ENCODE measurements around the gene RAD23A. TPM values are rescaled to one million over a fixed set of nuclear protein-coding genes. Genes with fewer than 3 reads are reported as not detected.

The RAD23A gene
- 70.4 and 78.8 TPM in 2 replicates for total RNA-seq
- long read RNA-seq, partial matches to known transcripts = 0 of 4 reads
- long read RNA-seq, other reads (novel, unspliced or antisense) = 3 of 4 reads

DNA sequence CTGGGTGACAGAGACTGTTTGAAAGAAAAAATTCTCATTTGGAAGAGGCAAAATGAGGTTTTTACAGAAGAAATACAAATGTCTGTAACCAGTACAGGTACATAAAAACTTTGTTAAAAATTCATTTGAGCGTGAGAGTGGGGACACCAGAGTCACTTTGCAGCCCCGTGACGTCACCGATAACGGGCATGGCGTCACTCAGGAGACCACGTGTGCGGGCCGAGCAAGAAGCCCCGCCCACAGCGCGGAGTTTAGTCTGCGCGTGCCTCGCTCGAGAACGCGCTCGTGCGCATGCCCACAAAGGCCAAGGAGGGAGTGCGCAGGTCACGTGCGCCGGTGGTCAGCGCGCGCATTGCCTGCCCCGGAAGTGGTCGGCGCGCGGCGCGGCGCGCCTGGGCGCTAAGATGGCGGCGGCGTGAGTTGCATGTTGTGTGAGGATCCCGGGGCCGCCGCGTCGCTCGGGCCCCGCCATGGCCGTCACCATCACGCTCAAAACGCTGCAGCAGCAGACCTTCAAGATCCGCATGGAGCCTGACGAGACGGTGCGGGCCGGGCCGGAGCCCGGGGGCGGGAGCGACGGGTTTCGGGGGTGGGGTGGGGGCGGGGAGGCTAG lies at the start of gene RAD23A:
Gene RAD23A (plus strand): TSS at position 384 of the 613 bp plus-strand sequence. CDS start 87 bp downstream, at position 471.
- peak within 1 kb of the TSS; percentile 98 for H3K27ac Mint-ChIP-seq
- peaks cover 17% of the 10 kb centered on the region for H3K4me1 Mint-ChIP-seq (ENCODE audit: low read depth)
- peaks cover 30% of the 10 kb centered on the region for H3K36me3 Mint-ChIP-seq (ENCODE audit: insufficient read depth)
- peak within 1 kb of the TSS; percentile 81 for H3K4me3 Mint-ChIP-seq (ENCODE audit: low read depth)
- no peaks in the 10 kb centered on the region for H3K9me3 Mint-ChIP-seq (ENCODE audit: low read depth)
- peak; percentile 97 for DNase-seq (ENCODE audit: low spot score, unreplicated experiment)
- TF ChIP-seq, protein P1, sequence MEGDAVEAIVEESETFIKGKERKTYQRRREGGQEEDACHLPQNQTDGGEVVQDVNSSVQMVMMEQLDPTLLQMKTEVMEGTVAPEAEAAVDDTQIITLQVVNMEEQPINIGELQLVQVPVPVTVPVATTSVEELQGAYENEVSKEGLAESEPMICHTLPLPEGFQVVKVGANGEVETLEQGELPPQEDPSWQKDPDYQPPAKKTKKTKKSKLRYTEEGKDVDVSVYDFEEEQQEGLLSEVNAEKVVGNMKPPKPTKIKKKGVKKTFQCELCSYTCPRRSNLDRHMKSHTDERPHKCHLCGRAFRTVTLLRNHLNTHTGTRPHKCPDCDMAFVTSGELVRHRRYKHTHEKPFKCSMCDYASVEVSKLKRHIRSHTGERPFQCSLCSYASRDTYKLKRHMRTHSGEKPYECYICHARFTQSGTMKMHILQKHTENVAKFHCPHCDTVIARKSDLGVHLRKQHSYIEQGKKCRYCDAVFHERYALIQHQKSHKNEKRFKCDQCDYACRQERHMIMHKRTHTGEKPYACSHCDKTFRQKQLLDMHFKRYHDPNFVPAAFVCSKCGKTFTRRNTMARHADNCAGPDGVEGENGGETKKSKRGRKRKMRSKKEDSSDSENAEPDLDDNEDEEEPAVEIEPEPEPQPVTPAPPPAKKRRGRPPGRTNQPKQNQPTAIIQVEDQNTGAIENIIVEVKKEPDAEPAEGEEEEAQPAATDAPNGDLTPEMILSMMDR (IDR thresholded peaks at IDR 0.05; ENCODE audit: unreplicated experiment) = no peak
- no peaks in the 10 kb centered on the region for H3K27me3 Mint-ChIP-seq

DNA sequence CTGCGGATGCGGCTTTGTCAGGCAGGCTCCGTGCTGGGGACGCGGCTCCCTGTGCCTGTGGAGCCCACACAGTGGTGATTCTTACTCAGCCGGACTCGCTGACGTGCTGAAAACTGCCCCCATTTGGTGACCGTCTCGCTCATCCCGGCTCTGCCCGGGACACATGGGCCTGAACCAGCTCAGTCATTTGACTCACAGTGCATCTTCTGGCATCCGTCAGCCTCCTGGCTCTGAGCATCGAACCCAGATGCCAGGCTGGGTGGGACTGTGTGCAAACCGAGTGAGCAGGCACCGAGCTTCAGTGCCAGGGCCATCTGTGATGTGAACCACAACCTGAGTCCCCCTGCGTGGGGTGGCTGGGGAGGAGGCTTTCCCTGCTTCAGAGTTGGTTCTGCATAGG lies 49.2 kb upstream of the RAD23A start:
- H3K27ac Mint-ChIP-seq = no peak overlapping the region
- TF ChIP-seq, protein P1 (IDR thresholded peaks at IDR 0.05; ENCODE audit: unreplicated experiment) = no peak
- H3K27me3 Mint-ChIP-seq = no peaks in the 10 kb centered on the region
- no peaks in the 10 kb centered on the region for H3K9me3 Mint-ChIP-seq (ENCODE audit: low read depth)
- DNase-seq (ENCODE audit: low spot score, unreplicated experiment) = no peak
- peaks cover 5% of the 10 kb centered on the region for H3K4me1 Mint-ChIP-seq (ENCODE audit: low read depth)
- no peak overlapping the region for H3K4me3 Mint-ChIP-seq (ENCODE audit: low read depth)
- H3K36me3 Mint-ChIP-seq (ENCODE audit: insufficient read depth) = peaks cover 12% of the 10 kb centered on the region

DNA sequence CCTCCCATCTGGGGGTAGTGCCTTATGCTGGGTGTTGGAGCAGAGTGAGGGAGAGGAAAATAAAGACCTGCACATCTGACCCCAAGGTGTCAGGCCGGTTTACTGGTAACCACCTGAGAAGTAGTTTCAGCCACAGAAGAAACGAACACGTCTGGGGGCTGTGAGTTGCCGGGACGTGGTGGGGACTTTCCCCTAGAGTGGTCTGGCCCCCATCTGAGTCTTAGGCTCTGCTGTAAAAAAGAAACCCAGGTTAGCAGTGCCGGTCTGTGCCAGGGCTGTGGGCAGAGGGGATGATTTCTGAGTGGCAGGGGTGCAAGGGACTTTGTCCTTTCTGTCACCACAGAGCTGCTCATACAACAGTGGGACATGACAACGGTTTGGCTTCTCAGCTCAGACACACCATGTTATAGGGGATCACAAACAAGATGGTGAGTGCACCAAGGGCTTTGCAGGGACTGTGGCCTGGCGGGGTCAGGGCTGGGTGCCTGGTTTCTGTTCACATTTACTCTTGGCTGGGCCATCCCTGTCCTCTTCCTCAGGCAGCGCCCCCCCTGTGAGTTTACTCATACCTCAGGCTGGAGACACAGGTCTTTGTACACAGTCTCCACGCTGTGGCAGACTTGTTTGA lies 45.7 kb upstream of the RAD23A start:
- H3K27me3 Mint-ChIP-seq = no peaks in the 10 kb centered on the region
- H3K4me3 Mint-ChIP-seq (ENCODE audit: low read depth) = no peak overlapping the region
- H3K9me3 Mint-ChIP-seq (ENCODE audit: low read depth) = no peaks in the 10 kb centered on the region
- TF ChIP-seq, protein P1 (IDR thresholded peaks at IDR 0.05; ENCODE audit: unreplicated experiment) = no peak
- peaks cover 4% of the 10 kb centered on the region for H3K36me3 Mint-ChIP-seq (ENCODE audit: insufficient read depth)
- no peaks in the 10 kb centered on the region for H3K4me1 Mint-ChIP-seq (ENCODE audit: low read depth)
- H3K27ac Mint-ChIP-seq = no peak overlapping the region
- no peak for DNase-seq (ENCODE audit: low spot score, unreplicated experiment)

DNA sequence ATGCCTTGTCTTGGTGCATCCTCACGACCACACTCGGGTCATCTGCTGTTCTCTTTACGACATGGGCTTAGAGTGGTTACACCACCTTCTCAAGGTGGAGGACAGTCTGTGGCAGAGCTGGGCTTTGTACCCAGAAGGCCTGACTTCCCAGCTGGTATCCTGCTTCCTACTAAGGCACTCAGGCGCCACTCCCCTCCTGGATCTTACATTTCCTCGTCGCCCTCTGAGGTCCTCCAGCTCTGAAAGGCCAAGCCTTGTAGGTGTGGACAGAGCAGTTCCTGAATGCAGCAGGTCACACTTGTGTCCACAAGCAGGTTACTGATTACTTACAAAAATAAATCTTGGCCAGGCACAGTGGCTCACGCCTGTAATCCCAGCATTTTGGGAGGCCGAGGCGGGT lies 38.5 kb upstream of the RAD23A start:
- no peak overlapping the region for H3K4me3 Mint-ChIP-seq (ENCODE audit: low read depth)
- TF ChIP-seq, protein P1 (IDR thresholded peaks at IDR 0.05; ENCODE audit: unreplicated experiment) = no peak
- no peaks in the 10 kb centered on the region for H3K36me3 Mint-ChIP-seq (ENCODE audit: insufficient read depth)
- H3K4me1 Mint-ChIP-seq (ENCODE audit: low read depth) = peaks cover 1% of the 10 kb centered on the region
- H3K27ac Mint-ChIP-seq = peak overlapping the region; percentile 42
- H3K9me3 Mint-ChIP-seq (ENCODE audit: low read depth) = no peaks in the 10 kb centered on the region
- no peak for DNase-seq (ENCODE audit: low spot score, unreplicated experiment)
- H3K27me3 Mint-ChIP-seq = no peaks in the 10 kb centered on the region

DNA sequence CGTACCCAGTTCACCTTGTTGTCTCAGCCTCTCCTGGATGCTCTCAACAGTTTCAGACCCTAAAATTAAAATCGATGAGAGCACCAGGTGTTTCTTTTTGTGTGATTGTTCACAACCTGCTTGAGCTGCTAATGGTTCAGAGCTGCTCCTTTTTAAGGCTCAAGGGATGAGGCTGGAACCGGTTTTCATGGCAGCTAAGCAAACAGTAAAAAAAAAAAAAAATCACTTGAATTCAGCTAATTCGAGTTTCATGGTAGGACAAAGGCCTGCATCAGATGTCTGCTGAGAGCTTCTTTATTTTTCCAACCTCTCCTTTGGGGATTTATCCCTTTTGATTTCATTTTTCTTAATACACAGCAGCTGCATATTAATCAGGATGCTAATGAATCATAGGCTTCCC lies 33.1 kb upstream of the RAD23A start:
- H3K4me1 Mint-ChIP-seq (ENCODE audit: low read depth) = peaks cover 20% of the 10 kb centered on the region
- TF ChIP-seq, protein P1 (IDR thresholded peaks at IDR 0.05; ENCODE audit: unreplicated experiment) = no peak
- peak overlapping the region; percentile 97 for H3K27ac Mint-ChIP-seq
- H3K36me3 Mint-ChIP-seq (ENCODE audit: insufficient read depth) = no peaks in the 10 kb centered on the region
- H3K9me3 Mint-ChIP-seq (ENCODE audit: low read depth) = no peaks in the 10 kb centered on the region
- no peak for DNase-seq (ENCODE audit: low spot score, unreplicated experiment)
- H3K27me3 Mint-ChIP-seq = no peaks in the 10 kb centered on the region
- peak overlapping the region; percentile 57 for H3K4me3 Mint-ChIP-seq (ENCODE audit: low read depth)

Measured in progenitor cell of endocrine pancreas (in vitro differentiated cells).